ENCODE measurements around the gene OR6B1.

OR6B1 gene

GRCh38 chr7:144000020-144000419, at the start of gene OR6B1:
Gene OR6B1, plus strand, starts transcription at chr7:144000320. Its CDS starts 3,677 bp downstream, at chr7:144003997.
- DNase-seq (ENCODE audit: low read depth) = no peak

- no peak for DNase-seq (ENCODE audit: low read depth)
These were observed 46.7 kb upstream of the OR6B1 start for GRCh38 chr7:143953421-143953820.

GRCh38 chr7:143954135-143954534, 46.0 kb upstream of the OR6B1 start:
- DNase-seq (ENCODE audit: low read depth) = no peak

- DNase-seq (ENCODE audit: low read depth) = no peak
These were observed 45.6 kb upstream of the OR6B1 start, which contains the start of gene OR2F1 for GRCh38 chr7:143954544-143954943. Gene OR2F1, plus strand, starts transcription at chr7:143954844. Its CDS starts 5,127 bp downstream, at chr7:143959971.

- no peak for DNase-seq (ENCODE audit: low read depth)
These were observed 41.3 kb upstream of the OR6B1 start for GRCh38 chr7:143958781-143959180.

GRCh38 chr7:143960813-143961610, 39.1 kb upstream of the OR6B1 start:
- DNase-seq (ENCODE audit: low read depth) = no peak

- no peak for DNase-seq (ENCODE audit: low read depth)
These were observed 34.8 kb upstream of the OR6B1 start for GRCh38 chr7:143965280-143965679.

GRCh38 chr7:143967398-143967797, 32.7 kb upstream of the OR6B1 start:
- DNase-seq (ENCODE audit: low read depth) = no peak

GRCh38 chr7:143973870-143974416, 26.2 kb upstream of the OR6B1 start:
- DNase-seq (ENCODE audit: low read depth) = no peak

- DNase-seq (ENCODE audit: low read depth) = no peak
These were observed 25.7 kb upstream of the OR6B1 start for GRCh38 chr7:143974459-143974858.

- no peak for DNase-seq (ENCODE audit: low read depth)
These were observed 24.5 kb upstream of the OR6B1 start for GRCh38 chr7:143975617-143976016.

GRCh38 chr7:143978585-143978984, 21.5 kb upstream of the OR6B1 start:
- DNase-seq (ENCODE audit: low read depth) = no peak

GRCh38 chr7:143979359-143979758, 20.8 kb upstream of the OR6B1 start:
- DNase-seq (ENCODE audit: low read depth) = peak; percentile 55

GRCh38 chr7:143979998-143980397, 20.1 kb upstream of the OR6B1 start:
- no peak for DNase-seq (ENCODE audit: low read depth)

GRCh38 chr7:143980746-143981510, 19.2 kb upstream of the OR6B1 start:
- DNase-seq (ENCODE audit: low read depth) = no peak

GRCh38 chr7:143983960-143984359, 16.2 kb upstream of the OR6B1 start:
- DNase-seq (ENCODE audit: low read depth) = no peak

GRCh38 chr7:143987513-143987912, 12.6 kb upstream of the OR6B1 start:
- DNase-seq (ENCODE audit: low read depth) = no peak

- DNase-seq (ENCODE audit: low read depth) = no peak
These were observed 11.0 kb upstream of the OR6B1 start for GRCh38 chr7:143988976-143989745.

- DNase-seq (ENCODE audit: low read depth) = no peak
These were observed 7.5 kb upstream of the OR6B1 start for GRCh38 chr7:143992670-143993069.

- no peak for DNase-seq (ENCODE audit: low read depth)
These were observed 6.2 kb upstream of the OR6B1 start for GRCh38 chr7:143993924-143994323.

- no peak for DNase-seq (ENCODE audit: low read depth)
These were observed 1.4 kb downstream of the OR6B1 start for GRCh38 chr7:144001543-144001942.

- DNase-seq (ENCODE audit: low read depth) = no peak
These were observed 4.6 kb downstream of the OR6B1 start for GRCh38 chr7:144004703-144005102.
